ENCODE measurements around the gene NAP1L4.

GRCh38 chr11:2990617-2991451 lies 1.3 kb downstream of the NAP1L4 start:
- no peak for TF ChIP-seq CTCF (IDR thresholded peaks at IDR 0.05; ENCODE audit: low read length)
- TF ChIP-seq EZH2 (optimal IDR thresholded peaks at IDR 0.05; ENCODE audit: low read depth, low read length), result no peak
